GM12801 (cell line): ENCODE results near the gene SPIRE2.

Source experiments
- CTCF ChIP-seq: IDR thresholded peaks from one replicate; pipeline ENCODE4 v1.5.1; 2011; ENCODE audit warnings: control low read depth; ENCODE audit not compliant: insufficient read length; ENCODE audit errors: extremely low read depth

SPIRE2 gene

GRCh38 chr16:89786474-89787364 lies 41.6 kb upstream of the SPIRE2 start:
- no peak for TF ChIP-seq CTCF

- no peak for TF ChIP-seq CTCF
These were observed 40.9 kb upstream of the SPIRE2 start for GRCh38 chr16:89787365-89787805.

GRCh38 chr16:89791278-89791995 lies 36.8 kb upstream of the SPIRE2 start:
- no peak for TF ChIP-seq CTCF

GRCh38 chr16:89793955-89794354 lies 34.3 kb upstream of the SPIRE2 start:
- no peak for TF ChIP-seq CTCF

- no peak for TF ChIP-seq CTCF
These were observed 32.6 kb upstream of the SPIRE2 start for GRCh38 chr16:89795676-89796075.

GRCh38 chr16:89796104-89796503 lies 32.2 kb upstream of the SPIRE2 start:
- no peak for TF ChIP-seq CTCF

GRCh38 chr16:89798126-89798525 lies 30.1 kb upstream of the SPIRE2 start:
- no peak for TF ChIP-seq CTCF
